DMS 273 (cell line): ENCODE data around the gene KIF1A.

Experiments used
- DNase-seq: peaks from one replicate; lab custom pipeline; 2025; ENCODE audit not compliant: unreplicated experiment; lab: John Stamatoyannopoulos, UW

Gene KIF1A

GRCh38 chr2:240768216-240768615 is 51.8 kb downstream of the KIF1A start:
- no peak for DNase-seq

GRCh38 chr2:240767341-240767740 is 52.7 kb downstream of the KIF1A start:
- DNase-seq: no peak

GRCh38 chr2:240766072-240766471 is 53.9 kb downstream of the KIF1A start:
- DNase-seq: no peak

GRCh38 chr2:240765007-240765406 is 55.0 kb downstream of the KIF1A start:
- DNase-seq: no peak

- no peak for DNase-seq
Observed at GRCh38 chr2:240764605-240765004, 55.4 kb downstream of the KIF1A start.

GRCh38 chr2:240762971-240763370 is 57.0 kb downstream of the KIF1A start:
- no peak for DNase-seq

GRCh38 chr2:240762249-240762648 is 57.8 kb downstream of the KIF1A start:
- no peak for DNase-seq

GRCh38 chr2:240760576-240761246 is 59.3 kb downstream of the KIF1A start:
- DNase-seq: no peak

GRCh38 chr2:240760121-240760520 is 59.9 kb downstream of the KIF1A start:
- DNase-seq: no peak

GRCh38 chr2:240759459-240759858 is 60.6 kb downstream of the KIF1A start:
- DNase-seq: no peak

- no peak for DNase-seq
Observed at GRCh38 chr2:240757086-240757614, 62.9 kb downstream of the KIF1A start.

- DNase-seq: no peak
Observed at GRCh38 chr2:240752209-240752608, 67.8 kb downstream of the KIF1A start.

GRCh38 chr2:240750409-240750808 is 69.6 kb downstream of the KIF1A start:
- no peak for DNase-seq

- no peak for DNase-seq
Observed at GRCh38 chr2:240749516-240749915, 70.5 kb downstream of the KIF1A start.

GRCh38 chr2:240747256-240747655 is 72.8 kb downstream of the KIF1A start:
- no peak for DNase-seq

GRCh38 chr2:240746671-240747070 is 73.3 kb downstream of the KIF1A start:
- DNase-seq: no peak

- DNase-seq: no peak
Observed at GRCh38 chr2:240745962-240746361, 74.1 kb downstream of the KIF1A start.

- DNase-seq: no peak
Observed at GRCh38 chr2:240745456-240745855, 74.6 kb downstream of the KIF1A start.

- no peak for DNase-seq
Observed at GRCh38 chr2:240742602-240743095, 77.4 kb downstream of the KIF1A start.

- DNase-seq: no peak
Observed at GRCh38 chr2:240741091-240741490, 78.9 kb downstream of the KIF1A start.

GRCh38 chr2:240739797-240740196 is 80.2 kb downstream of the KIF1A start:
- no peak for DNase-seq

GRCh38 chr2:240737958-240738357 is 82.1 kb downstream of the KIF1A start:
- no peak for DNase-seq

- DNase-seq: no peak
Observed at GRCh38 chr2:240737512-240737911, 82.5 kb downstream of the KIF1A start.
